A549 (cell line): ENCODE data around the gene PTCD1.

Source experiments
- JUN ChIP-seq, 2 experiments: fragments of >200 bp; sonication (Bioruptor Twin); formaldehyde crosslinking; IDR thresholded peaks; 2 replicates in 1 of 2; 3 replicates in 1 of 2; pipeline ENCODE4 v1.6.1; 2016 to 2017
- POLR2A ChIP-seq: IDR thresholded peaks from 2 replicates; pipeline ENCODE4 v1.6.1; 2012; ENCODE audit warnings: mild to moderate bottlenecking, low read length
- POLR2AphosphoS2 ChIP-seq: conservative IDR thresholded peaks from 2 replicates; pipeline ENCODE4 v1.6.1; 2012; ENCODE audit warnings: low read length, improper control_type of control experiment, inconsistent platforms
- RARB ChIP-seq: fragments of 250-450 bp; sonication (Bioruptor Pico); IDR thresholded peaks from 2 replicates; pipeline ENCODE4 v1.8.0; 2021; ENCODE audit warnings: mild to moderate bottlenecking, moderate library complexity
- RCOR1 ChIP-seq: fragments of 150-350 bp; IDR thresholded peaks from 2 replicates; pipeline ENCODE4 v1.6.1; 2014; ENCODE audit warnings: antibody characterized with exemption, low read length, low read depth
- ZFP36 ChIP-seq: fragments of 450-650 bp; IDR thresholded peaks from 2 replicates; pipeline ENCODE4 v1.6.1; 2014; ENCODE audit warnings: borderline replicate concordance; ENCODE audit not compliant: partially characterized antibody
- TF ChIP-seq, protein P1 (sequence below): fragments of >200 bp; sonication (Bioruptor Twin); formaldehyde crosslinking; IDR thresholded peaks from 3 replicates; pipeline ENCODE4 v1.5.1; 2016
- TF ChIP-seq, protein P2 (sequence below): fragments of >200 bp; sonication (Bioruptor Twin); formaldehyde crosslinking; IDR thresholded peaks from 2 replicates; pipeline ENCODE4 v1.6.1; 2016
- TF ChIP-seq, protein P3 (sequence below): IDR thresholded peaks from 2 replicates; pipeline ENCODE4 v1.6.1; 2012

DNA sequence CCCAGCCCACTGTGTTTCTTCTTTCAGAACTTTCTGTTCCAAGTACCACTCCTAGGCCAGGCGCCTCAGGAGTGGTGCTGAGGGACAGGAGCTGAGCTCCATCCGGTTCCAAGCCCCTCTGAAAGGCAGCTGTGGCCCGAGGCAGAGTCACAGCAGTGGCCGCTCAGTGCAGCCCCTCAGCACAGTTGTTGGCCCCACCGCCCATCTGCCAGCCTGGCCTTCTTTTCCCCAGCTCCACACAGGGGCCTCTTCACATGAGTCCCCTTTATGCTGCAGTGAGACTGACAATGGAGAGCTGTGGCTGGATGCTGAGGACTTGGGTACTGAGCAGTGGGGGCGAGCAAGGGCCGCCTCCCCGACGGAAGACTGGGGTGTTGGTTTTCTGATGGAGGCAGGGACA, 20.3 kb downstream of the PTCD1 start:
- TF ChIP-seq RCOR1 = no peak
- TF ChIP-seq, protein P1, sequence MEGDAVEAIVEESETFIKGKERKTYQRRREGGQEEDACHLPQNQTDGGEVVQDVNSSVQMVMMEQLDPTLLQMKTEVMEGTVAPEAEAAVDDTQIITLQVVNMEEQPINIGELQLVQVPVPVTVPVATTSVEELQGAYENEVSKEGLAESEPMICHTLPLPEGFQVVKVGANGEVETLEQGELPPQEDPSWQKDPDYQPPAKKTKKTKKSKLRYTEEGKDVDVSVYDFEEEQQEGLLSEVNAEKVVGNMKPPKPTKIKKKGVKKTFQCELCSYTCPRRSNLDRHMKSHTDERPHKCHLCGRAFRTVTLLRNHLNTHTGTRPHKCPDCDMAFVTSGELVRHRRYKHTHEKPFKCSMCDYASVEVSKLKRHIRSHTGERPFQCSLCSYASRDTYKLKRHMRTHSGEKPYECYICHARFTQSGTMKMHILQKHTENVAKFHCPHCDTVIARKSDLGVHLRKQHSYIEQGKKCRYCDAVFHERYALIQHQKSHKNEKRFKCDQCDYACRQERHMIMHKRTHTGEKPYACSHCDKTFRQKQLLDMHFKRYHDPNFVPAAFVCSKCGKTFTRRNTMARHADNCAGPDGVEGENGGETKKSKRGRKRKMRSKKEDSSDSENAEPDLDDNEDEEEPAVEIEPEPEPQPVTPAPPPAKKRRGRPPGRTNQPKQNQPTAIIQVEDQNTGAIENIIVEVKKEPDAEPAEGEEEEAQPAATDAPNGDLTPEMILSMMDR = no peak
- no peak for TF ChIP-seq ZFP36
- no peak for TF ChIP-seq POLR2AphosphoS2
- TF ChIP-seq, protein P2, sequence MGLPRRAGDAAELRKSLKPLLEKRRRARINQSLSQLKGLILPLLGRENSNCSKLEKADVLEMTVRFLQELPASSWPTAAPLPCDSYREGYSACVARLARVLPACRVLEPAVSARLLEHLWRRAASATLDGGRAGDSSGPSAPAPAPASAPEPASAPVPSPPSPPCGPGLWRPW = no peak
- TF ChIP-seq, protein P3, sequence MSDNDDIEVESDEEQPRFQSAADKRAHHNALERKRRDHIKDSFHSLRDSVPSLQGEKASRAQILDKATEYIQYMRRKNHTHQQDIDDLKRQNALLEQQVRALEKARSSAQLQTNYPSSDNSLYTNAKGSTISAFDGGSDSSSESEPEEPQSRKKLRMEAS = no peak
- no peak for TF ChIP-seq JUN (IDR thresholded peaks at IDR 0.05)
- TF ChIP-seq RARB (CRISPR knock-in tag) = no peak
- no peak for TF ChIP-seq POLR2A
